C4-2B (cell line): ENCODE measurements around the gene GNB2.

Experiments used
- CTCF ChIP-seq: fragments of 450-650 bp; conservative IDR thresholded peaks from 2 replicates; pipeline ENCODE4 v1.5.1; 2017; ENCODE audit warnings: mild to moderate bottlenecking
- ZFX ChIP-seq: fragments of 450-650 bp; IDR thresholded peaks from 2 replicates; pipeline ENCODE4 v1.6.1; 2017

DNA sequence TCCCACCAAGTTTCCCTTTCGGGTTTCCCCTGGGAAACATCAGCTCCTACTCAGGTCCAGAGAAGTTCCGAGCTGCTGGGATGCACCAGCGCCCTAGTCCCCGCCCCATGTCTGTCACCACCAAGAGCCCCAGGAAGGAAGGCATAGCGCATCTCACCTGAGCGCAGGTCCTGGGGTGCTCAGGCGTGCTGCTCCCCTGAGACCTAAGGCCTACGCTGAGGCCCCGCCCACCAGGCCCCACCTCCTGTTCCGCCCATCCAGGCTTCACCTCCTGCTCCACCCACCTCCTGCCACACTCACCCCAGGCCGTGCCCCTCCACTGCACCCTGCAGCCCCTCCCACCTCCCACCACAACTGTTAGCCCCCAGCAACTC is 31.0 kb upstream of the GNB2 start:
- TF ChIP-seq CTCF (no peak), ZFX (no peak)
